GM12878 (cell line): ENCODE data around the gene DENND1C. TPM values are rescaled to one million over a fixed set of nuclear protein-coding genes. Genes with fewer than 3 reads are reported as not detected.

Experiments used
- ATAC-seq: fragments of 200-7000 bp; cut with Tn5 transposase; 3 replicates; pipeline ENCODE4 v1.9.1; 2020; ENCODE audit warnings: mild to moderate bottlenecking, moderate library complexity
- BruUV-seq: library from RNA; stranded (reverse); fragments of 400-500 nt; replicated peaks from 2 replicates; lab custom pipeline; 2021; lab: Mats Ljungman, UMichigan
- CTCF ChIA-PET: fragments of 300-600 bp; sonication (Branson Sonifier 250); formaldehyde crosslinking; extraction: SDS; loops from one replicate; lab custom pipeline; 2021; ENCODE audit warnings: inconsistent platforms; lab: Yijun Ruan, JAX
- POLR2A ChIA-PET: fragments of 350-600 bp; formaldehyde crosslinking; extraction: SDS; loops from one replicate; lab custom pipeline; 2021; ENCODE audit warnings: inconsistent platforms; lab: Charles Lee
- RAD21 ChIA-PET: fragments of 300-600 bp; sonication (Branson Sonifier 250); formaldehyde crosslinking; loops from one replicate; lab custom pipeline; 2023; ENCODE audit warnings: antibody characterized with exemption; ENCODE audit not compliant: unreplicated experiment; lab: Charles Lee
- SMC1A ChIA-PET: fragments of 300-600 bp; sonication (Branson Sonifier 250); formaldehyde crosslinking; loops from one replicate; lab custom pipeline; 2023; ENCODE audit not compliant: unreplicated experiment, uncharacterized antibody; lab: Charles Lee
- DNase-seq: peaks from one replicate; pipeline ENCODE4 v3.0.0-alpha.2; 2011; ENCODE audit warnings: low read depth, low spot score
- FAIRE-seq: peaks from 3 replicates; lab custom pipeline; 2011; peaks lifted over from hg19 to GRCh38; lab: Jason Lieb, UNC
- H2AFZ ChIP-seq: 2 replicates; pipeline ENCODE4 v1.6.0; 2011; ENCODE audit warnings: low read depth, low read length, control low read depth; ENCODE audit not compliant: control insufficient read depth
- H3K27ac ChIP-seq: 2 replicates; pipeline ENCODE4 v1.5.1; 2011; ENCODE audit warnings: control low read depth; ENCODE audit not compliant: control insufficient read depth, insufficient read depth
- H3K27me3 ChIP-seq, 2 experiments: replicated peaks in 1 of 2; 2 replicates each; pipeline versions ENCODE4 v1.6.0 to v1.6.1; 2011; ENCODE audit warnings: low read length in 1 of 2; ENCODE audit not compliant: control insufficient read depth in 2 of 2, insufficient read depth in 2 of 2
- H3K36me3 ChIP-seq, 2 experiments: 2 replicates each; pipeline ENCODE4 v1.5.1; 2011; ENCODE audit warnings: low read length in 1 of 2; ENCODE audit not compliant: control insufficient read depth in 2 of 2, insufficient read depth in 2 of 2
- H3K4me1 ChIP-seq: 2 replicates; pipeline ENCODE4 v1.6.1; 2011; ENCODE audit warnings: mild to moderate bottlenecking, low read length, moderate library complexity, mixed read lengths; ENCODE audit not compliant: control insufficient read depth, insufficient read depth
- H3K4me2 ChIP-seq: 2 replicates; pipeline ENCODE4 v1.6.0; 2011; ENCODE audit warnings: control low read depth; ENCODE audit not compliant: control insufficient read depth, insufficient read depth
- H3K4me3 ChIP-seq: fragments of 200-600 bp; sonication (generic); 2 replicates; pipeline ENCODE4 v1.5.1; 2016
- H3K79me2 ChIP-seq: 2 replicates; pipeline ENCODE4 v1.6.0; 2011; ENCODE audit warnings: low read length; ENCODE audit not compliant: control insufficient read depth, insufficient read depth
- H3K9ac ChIP-seq: 2 replicates; pipeline ENCODE4 v1.8.0; 2011; ENCODE audit warnings: low read length, control low read depth, mixed read lengths; ENCODE audit not compliant: control insufficient read depth, insufficient read depth
- H3K9me3 ChIP-seq: replicated peaks from 3 replicates; pipeline ENCODE4 v1.5.1; 2011; ENCODE audit warnings: mild to moderate bottlenecking, low read length; ENCODE audit not compliant: control insufficient read depth, insufficient read depth
- H4K20me1 ChIP-seq: 2 replicates; pipeline ENCODE4 v1.6.0; 2011; ENCODE audit not compliant: control insufficient read depth, insufficient read depth
- BACH1 ChIP-seq: fragments of 450-650 bp; IDR thresholded peaks from 2 replicates; pipeline ENCODE4 v1.6.1; 2017; ENCODE audit warnings: mild to moderate bottlenecking, borderline replicate concordance
- BRCA1 ChIP-seq: IDR thresholded peaks from 2 replicates; pipeline ENCODE4 v1.6.1; 2011; ENCODE audit warnings: low read depth, low read length, improper control_type of control experiment
- CREB1 ChIP-seq: IDR thresholded peaks from 2 replicates; pipeline ENCODE4 v1.6.1; 2012; ENCODE audit warnings: low read depth, mild to moderate bottlenecking, inconsistent platforms
- EP300 ChIP-seq, 2 experiments: fragments of 150-350 bp in 1 of 2; IDR thresholded peaks; 2 replicates each; pipeline ENCODE4 v1.6.1; 2011 to 2012; ENCODE audit warnings: low read depth in 2 of 2, low read length in 2 of 2, borderline replicate concordance in 1 of 2, improper control_type of control experiment in 1 of 2, inconsistent platforms in 1 of 2; ENCODE audit not compliant: control insufficient read depth in 1 of 2
- IKZF1 ChIP-seq: fragments of 450-650 bp; conservative IDR thresholded peaks from 2 replicates; pipeline ENCODE4 v1.6.1; 2017; ENCODE audit warnings: antibody characterized with exemption, mild to moderate bottlenecking
- KDM1A ChIP-seq: fragments of 200-600 bp; sonication (generic); IDR thresholded peaks from 2 replicates; pipeline ENCODE4 v1.6.1; 2016; ENCODE audit warnings: borderline replicate concordance
- LARP7 ChIP-seq: fragments of 450-650 bp; IDR thresholded peaks from 2 replicates; pipeline ENCODE4 v1.6.1; 2017; ENCODE audit warnings: mild to moderate bottlenecking
- MYC ChIP-seq: IDR thresholded peaks from 2 replicates; pipeline ENCODE4 v1.6.1; 2011; ENCODE audit warnings: mild to moderate bottlenecking, low read length, moderate library complexity, inconsistent platforms; ENCODE audit not compliant: insufficient read depth, insufficient replicate concordance, insufficient read length, severe bottlenecking
- NFYA ChIP-seq: IDR thresholded peaks from 2 replicates; pipeline ENCODE4 v1.6.1; 2011; ENCODE audit warnings: low read depth, mild to moderate bottlenecking, low read length, improper control_type of control experiment, borderline replicate concordance
- NR2C2 ChIP-seq: IDR thresholded peaks from 2 replicates; pipeline ENCODE4 v1.6.1; 2011; ENCODE audit warnings: borderline replicate concordance, low read depth; ENCODE audit not compliant: control insufficient read depth, insufficient read length
- RCOR1 ChIP-seq: conservative IDR thresholded peaks from 2 replicates; pipeline ENCODE4 v1.6.1; 2012; ENCODE audit warnings: low read depth, low read length, improper control_type of control experiment
- SIN3A ChIP-seq: IDR thresholded peaks from 2 replicates; pipeline ENCODE4 v1.6.1; 2012; ENCODE audit warnings: low read depth, low read length, improper control_type of control experiment
- SMARCA5 ChIP-seq: fragments of 450-650 bp; IDR thresholded peaks from 2 replicates; pipeline ENCODE4 v1.6.1; 2017; ENCODE audit warnings: mild to moderate bottlenecking
- ZNF217 ChIP-seq: fragments of 450-650 bp; IDR thresholded peaks from 2 replicates; pipeline ENCODE4 v1.6.1; 2017; ENCODE audit warnings: antibody characterized with exemption, mild to moderate bottlenecking
- ZNF24 ChIP-seq: fragments of 450-650 bp; IDR thresholded peaks from 2 replicates; pipeline ENCODE4 v1.6.1; 2017; ENCODE audit warnings: antibody characterized with exemption, mild to moderate bottlenecking
- ZZZ3 ChIP-seq: IDR thresholded peaks from 2 replicates; pipeline ENCODE4 v1.6.1; 2011; ENCODE audit warnings: low read depth; ENCODE audit not compliant: control insufficient read depth, insufficient read length
- WGBS: methylation state at CpG from one replicate; pipeline ENCODE4 v1.1.6; 2016; ENCODE audit warnings: low lambda C conversion rate; ENCODE audit not compliant: insufficient replicate concordance, insufficient coverage; ENCODE audit errors: missing lambda C conversion rate; 5-methylcytosine and 5-hydroxymethylcytosine counted together
- in situ Hi-C: fragments of 300-500 bp; cut with MboI; formaldehyde crosslinking; loops from 9 replicates; pipeline ENCODE4 v1.14.3; 2018; ENCODE audit warnings: mixed read lengths
- intact Hi-C: fragments of 100-400 bp; cut with micrococcal nuclease; formaldehyde crosslinking; loops from one replicate; pipeline ENCODE4 v1.14.2; 2022; ENCODE audit not compliant: unreplicated experiment
- polyA plus RNA-seq, 11 experiments: library from polyadenylated mRNA; depleted of rRNA in 4 of 11; unstranded in 6 of 11; stranded (reverse) in 5 of 11; fragments of >200 nt; fragmentation: Nextera tagmentation in 4 of 11; fragmentation: Illumina TruSeq in 1 of 11; extraction: Ambion mirVana in 4 of 11; extraction: Trizol in 1 of 11; gene quantifications; 1 replicate in 1 of 11; 2 replicates in 10 of 11; pipeline versions ENCODE4 v1.2.1 to v1.2.3, GENCODE V29; 2011 to 2016; ENCODE audit warnings: inconsistent platforms in 2 of 11, missing spikeins in 2 of 11, low read depth in 1 of 11
- total RNA-seq, 4 experiments: library from RNA; depleted of rRNA in 3 of 4; stranded (reverse); fragments of >200 nt in 3 of 4; fragmentation: Illumina TruSeq in 1 of 4; extraction: Trizol in 1 of 4; gene quantifications; 2 replicates each; pipeline versions ENCODE4 v1.2.1 to v1.2.3, GENCODE V29; 2013 to 2021
- TF ChIP-seq, protein P1 (sequence below): fragments of 450-650 bp; IDR thresholded peaks from 2 replicates; pipeline ENCODE4 v1.6.1; 2016; ENCODE audit warnings: mild to moderate bottlenecking
- TF ChIP-seq, protein P2 (sequence below): IDR thresholded peaks from 2 replicates; pipeline ENCODE4 v1.6.1; 2012; ENCODE audit warnings: low read depth, low read length, improper control_type of control experiment

Gene DENND1C
- total and polyA plus RNA-seq, 10 of the 15 experiments (the other 5 are each of a cell fraction or from before 2014, with no cell fraction given), result 2.4 to 54.3 (median 32.7) TPM

DNA sequence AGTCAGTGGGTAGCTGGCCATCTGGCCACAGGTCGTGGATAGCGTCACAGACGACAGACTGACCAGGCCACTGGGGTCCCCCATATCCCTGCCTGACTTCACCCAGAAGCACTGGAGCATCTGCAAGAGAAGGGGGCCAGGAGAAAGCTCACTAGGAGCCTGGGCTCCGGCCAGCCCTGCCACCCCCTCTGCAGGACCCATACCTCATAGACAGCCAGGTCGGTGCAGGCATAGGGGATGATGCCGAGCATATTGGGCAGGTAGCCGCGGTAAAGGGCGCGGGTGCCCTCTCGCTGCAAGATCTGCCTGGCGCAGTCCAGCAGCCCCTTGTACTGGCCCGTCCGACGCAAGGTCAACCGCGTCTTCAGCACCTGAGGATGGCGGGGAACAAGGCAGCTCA is 54.5 kb downstream of the DENND1C start (continued):
- TF ChIP-seq NFYA, result no peak
- no peak for TF ChIP-seq SIN3A
- no peak for TF ChIP-seq ZZZ3

DNA sequence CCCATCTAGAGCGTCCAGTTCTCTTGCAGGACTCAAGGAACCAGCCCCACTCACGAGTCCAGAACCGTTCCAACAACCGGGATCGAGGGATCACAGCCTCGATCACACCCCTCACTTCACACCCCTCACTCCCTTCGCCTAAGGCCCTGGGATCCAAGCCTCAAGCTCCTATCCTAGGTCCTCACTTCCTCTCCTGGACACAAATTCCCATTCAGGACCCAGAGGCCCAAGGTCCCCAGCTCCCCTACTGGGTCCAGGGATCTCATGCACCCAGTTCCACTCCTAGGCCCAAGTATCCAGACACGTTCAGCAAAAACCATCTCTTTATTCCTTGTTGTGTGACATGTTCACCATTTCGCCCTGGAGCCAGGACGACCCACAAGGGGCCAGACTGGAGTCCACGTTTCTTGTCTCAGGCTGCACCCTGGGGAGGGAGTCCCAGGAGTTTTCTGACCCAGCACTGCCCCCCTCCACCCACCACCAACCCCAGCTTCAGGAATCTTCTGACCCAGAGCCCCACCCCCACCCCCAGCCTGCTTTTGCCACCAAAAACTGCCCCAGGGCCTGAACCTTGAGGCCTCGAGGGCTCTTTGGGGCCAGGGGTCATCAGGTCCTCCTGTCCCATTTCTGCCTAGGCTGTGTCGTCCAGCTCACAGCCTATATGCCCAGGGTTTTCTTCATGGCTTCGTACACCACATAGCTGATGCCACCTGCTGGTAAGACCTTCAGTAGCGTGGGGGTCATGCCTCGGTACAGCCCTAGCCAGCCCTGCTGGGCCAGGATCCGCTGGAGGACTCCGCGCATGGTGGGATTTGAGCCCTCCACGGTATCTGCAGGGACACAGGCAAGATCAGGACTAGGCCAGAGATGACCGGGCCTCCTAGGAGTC is 55.6 kb downstream of the DENND1C start:
- H3K79me2 ChIP-seq, result peaks cover 34% of the 10 kb centered on the region
- in situ Hi-C loops, result no loop called here
- TF ChIP-seq, protein P1, sequence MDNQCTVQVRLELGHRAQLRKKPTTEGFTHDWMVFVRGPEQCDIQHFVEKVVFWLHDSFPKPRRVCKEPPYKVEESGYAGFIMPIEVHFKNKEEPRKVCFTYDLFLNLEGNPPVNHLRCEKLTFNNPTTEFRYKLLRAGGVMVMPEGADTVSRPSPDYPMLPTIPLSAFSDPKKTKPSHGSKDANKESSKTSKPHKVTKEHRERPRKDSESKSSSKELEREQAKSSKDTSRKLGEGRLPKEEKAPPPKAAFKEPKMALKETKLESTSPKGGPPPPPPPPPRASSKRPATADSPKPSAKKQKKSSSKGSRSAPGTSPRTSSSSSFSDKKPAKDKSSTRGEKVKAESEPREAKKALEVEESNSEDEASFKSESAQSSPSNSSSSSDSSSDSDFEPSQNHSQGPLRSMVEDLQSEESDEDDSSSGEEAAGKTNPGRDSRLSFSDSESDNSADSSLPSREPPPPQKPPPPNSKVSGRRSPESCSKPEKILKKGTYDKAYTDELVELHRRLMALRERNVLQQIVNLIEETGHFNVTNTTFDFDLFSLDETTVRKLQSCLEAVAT, result peak; percentile 86
- TF ChIP-seq EP300 (IDR thresholded peaks at IDR 0.05; ENCODE audit: borderline replicate concordance in 1 of 2, control insufficient read depth in 1 of 2, low read depth in 2 of 2, low read length in 2 of 2) (no peak), IKZF1 (no peak), CREB1 (no peak), NR2C2 (no peak), BRCA1 (no peak), LARP7 (peak; percentile 68; the same call in 1 of the 2 replicates), KDM1A (no peak), SMARCA5 (0 out of 2 replicates have a peak, but pooled peaks have one; percentile 75), MYC (no peak), ZNF217 (no peak), ZNF24 (no peak), RCOR1 (no peak), BACH1 (no peak)
- TF ChIP-seq, protein P2, sequence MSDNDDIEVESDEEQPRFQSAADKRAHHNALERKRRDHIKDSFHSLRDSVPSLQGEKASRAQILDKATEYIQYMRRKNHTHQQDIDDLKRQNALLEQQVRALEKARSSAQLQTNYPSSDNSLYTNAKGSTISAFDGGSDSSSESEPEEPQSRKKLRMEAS, result no peak

More for the DNA sequence above, 55.6 kb downstream of the DENND1C start:
- intact Hi-C loops, result loop anchor here (1.0 kb wide), 2 partner anchors 33 to 34 kb away; partner anchors contain the start of gene GTF2F1
- Histone ChIP-seq H3K4me3 (peak overlapping the region; percentile 6; the same call in 1 of the 2 replicates), H3K36me3 (peaks cover 0 to 9% of the 10 kb centered on the region in 2 experiments; a peak in 2 of 4 replicates), H3K4me1 (peaks cover 5% of the 10 kb centered on the region), H3K4me2 (peak overlapping the region; percentile 56), H3K27me3 (no peaks in the 10 kb centered on the region), H2AFZ (peak overlapping the region; percentile 72), H4K20me1 (peaks cover 19% of the 10 kb centered on the region), H3K9ac (no peak overlapping the region), H3K27ac (peak overlapping the region; percentile 58), H3K9me3 (no peaks in the 10 kb centered on the region; the same call in 2 of the 3 replicates)
- whole genome bisulfite sequencing, result 94% methylated on average over 21 of the region's 21 CpGs
- DNase-seq (no peak), ATAC-seq (no peak), FAIRE-seq (peak; percentile 23)
- RAD21 ChIA-PET, result interaction anchor here (1.2 to 1.7 kb wide), 3 partner anchors 54 to 446 kb away, joined by 3 to 9 read pairs (median 5); partner anchors contain the start of gene ALKBH7
- SMC1A ChIA-PET, result interaction anchor here (1.0 to 1.6 kb wide), 2 partner anchors 9 to 10 kb away, joined by 5 read pairs; no protein-coding TSS in a partner anchor
- POLR2A ChIA-PET, result interaction anchor here (0.6 to 1.8 kb wide), 5 partner anchors 10 to 447 kb away, joined by 3 to 13 read pairs (median 4); partner anchors contain the start of gene ALKBH7
- TSS peak; percentile 82 for BruUV-seq
- CTCF ChIA-PET, result interaction anchor here (0.9 to 2.2 kb wide), 5 partner anchors 9 to 311 kb away, joined by 3 to 8 read pairs (median 3); partner anchors contain the start of gene ALKBH7
